HG02970 (cell line): ENCODE data around the gene WDR81.

Source experiments
- ATAC-seq: cut with Tn5 transposase; IDR thresholded peaks from one replicate; pipeline ENCODE4 v1.9.1; 2021; ENCODE audit warnings: mild to moderate bottlenecking, moderate library complexity, moderate number of reproducible peaks; ENCODE audit not compliant: unreplicated experiment, low FRiP score

WDR81 gene

GRCh38 chr17:1774390-1775176, 50.1 kb downstream of the WDR81 start:
- ATAC-seq, result no peak

GRCh38 chr17:1776328-1776727, 51.8 kb downstream of the WDR81 start:
- ATAC-seq, result no peak

GRCh38 chr17:1776857-1777256, 52.4 kb downstream of the WDR81 start:
- ATAC-seq, result no peak

DNA sequence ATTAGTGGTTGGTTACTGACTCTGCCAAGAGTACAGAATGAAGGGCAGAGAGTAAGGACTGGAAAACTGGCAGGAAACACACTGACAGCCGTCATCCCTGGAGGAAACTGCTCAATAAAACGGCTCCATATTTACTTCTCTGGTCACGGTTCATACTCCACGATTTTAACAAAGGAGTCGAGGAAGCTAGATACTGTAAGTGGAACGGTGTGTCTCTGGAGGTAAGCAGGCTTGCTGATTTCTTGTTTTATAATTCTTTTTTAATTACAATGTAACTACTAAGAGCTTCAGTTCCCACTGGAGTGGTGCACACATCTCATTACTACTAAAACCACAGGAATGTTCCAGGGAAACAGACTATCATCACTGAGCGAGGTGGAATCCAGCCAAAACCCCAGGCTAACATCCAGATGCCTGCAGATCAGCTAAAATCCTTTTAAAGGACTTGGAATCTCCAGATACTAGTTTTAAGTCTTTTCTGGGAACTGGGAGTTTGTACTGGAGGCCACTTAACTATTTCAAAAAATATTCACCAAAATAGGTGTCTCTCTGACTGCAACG, 55.1 kb downstream of the WDR81 start:
- no peak for ATAC-seq

DNA sequence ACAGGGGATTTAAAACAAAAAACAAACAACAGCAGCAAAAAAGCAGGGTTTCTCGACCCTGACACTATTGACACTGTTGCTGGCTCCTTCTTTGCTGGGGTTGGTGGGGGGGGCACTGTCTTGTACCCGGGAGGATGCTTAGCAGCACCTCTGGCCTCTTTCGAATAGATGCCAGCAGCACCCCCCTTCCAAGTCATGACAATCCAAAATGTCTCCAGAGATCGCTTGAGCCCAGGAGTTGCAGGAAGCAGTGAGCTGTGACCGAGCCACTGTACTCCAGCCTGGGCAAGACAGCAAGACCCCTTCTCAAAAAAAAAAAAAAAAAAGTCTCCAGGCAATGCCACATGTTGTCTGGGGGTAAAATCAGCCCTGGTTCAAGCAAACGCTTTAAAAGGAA, 57.7 kb downstream of the WDR81 start:
- ATAC-seq, result no peak

- ATAC-seq, result no peak
These were observed 58.8 kb downstream of the WDR81 start for GRCh38 chr17:1783271-1783670.

GRCh38 chr17:1783834-1784611, 59.5 kb downstream of the WDR81 start:
- no peak for ATAC-seq

DNA sequence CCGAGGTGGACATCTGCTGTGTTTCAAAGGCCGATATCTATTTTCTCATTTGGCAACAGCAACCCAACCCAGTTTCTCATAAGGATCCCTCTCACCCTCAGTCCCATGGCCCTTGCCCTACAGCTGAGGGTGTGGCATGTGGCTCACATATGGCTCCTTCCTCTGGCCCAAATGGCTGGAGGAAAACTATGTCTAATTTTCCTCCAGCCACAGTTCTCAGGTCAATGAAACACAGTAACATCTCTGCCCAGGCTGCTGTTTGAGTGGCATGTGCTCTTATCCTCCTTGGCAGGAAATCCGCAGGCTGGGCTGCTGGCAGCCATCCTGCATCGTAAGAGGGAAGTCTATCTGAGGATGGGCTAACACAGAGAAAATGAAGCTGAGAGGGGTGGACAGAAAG, 61.4 kb downstream of the WDR81 start:
- ATAC-seq, result no peak

DNA sequence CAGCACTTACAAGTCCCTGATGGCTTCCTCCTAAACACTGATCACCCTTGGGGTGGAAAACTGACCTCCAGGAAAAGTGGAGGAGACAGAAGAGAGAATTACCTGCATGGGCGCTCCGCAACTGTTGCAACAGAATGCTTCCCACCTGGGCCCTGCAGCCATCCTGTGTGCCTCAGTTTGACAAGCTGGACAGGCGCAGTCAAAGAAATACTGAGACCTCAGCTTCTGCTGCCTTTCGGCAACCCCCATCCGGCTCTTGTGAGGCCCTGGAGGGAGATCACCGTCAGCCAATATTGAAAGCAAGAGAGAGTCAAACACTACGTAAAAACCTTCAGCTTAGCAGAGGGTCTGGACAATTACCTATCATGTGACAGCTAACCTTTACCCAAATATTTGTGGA, 62.2 kb downstream of the WDR81 start:
- no peak for ATAC-seq

DNA sequence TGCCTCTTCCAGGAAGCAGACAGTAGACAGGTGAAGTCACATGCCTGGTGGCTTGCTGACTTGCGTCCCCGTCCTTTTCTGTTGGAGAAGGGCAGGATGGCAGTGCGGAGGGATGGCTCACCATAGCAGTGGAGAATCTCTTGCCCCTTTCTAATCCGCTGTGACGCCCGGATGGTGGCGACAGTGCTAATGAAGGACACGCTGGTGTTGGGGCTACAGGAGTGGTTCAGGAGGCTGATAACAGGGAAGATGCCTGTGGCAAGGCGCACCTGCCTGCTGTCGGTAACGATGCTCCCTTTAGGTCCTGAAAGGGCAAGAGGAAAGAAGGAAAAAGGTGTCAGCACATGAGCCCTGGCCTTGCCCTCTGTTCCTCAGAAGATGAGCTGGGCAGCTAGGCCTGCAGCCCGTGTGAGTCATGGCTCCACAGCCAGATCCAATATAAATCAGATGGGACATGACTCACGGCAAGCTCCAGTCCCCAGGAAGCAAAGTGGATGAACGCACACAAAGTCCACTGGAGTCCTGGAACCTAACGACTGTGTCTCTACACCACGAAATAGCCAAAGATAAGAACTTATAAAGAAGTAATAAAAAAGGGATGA, 62.9 kb downstream of the WDR81 start:
- ATAC-seq, result no peak
